HL-60 (cell line): Measurements from ENCODE around the gene MRPS7.

ENCODE experiments used
- DNase-seq, 2 experiments: peaks; one replicate each; pipeline ENCODE4 v3.0.0-alpha.2; 2010 to 2020; ENCODE audit warnings: low read depth in 1 of 2, low spot score in 1 of 2
- H3K27ac ChIP-seq: fragments of 250-450 bp; sonication (Bioruptor Pico); replicated peaks from 2 replicates; pipeline ENCODE4 v1.5.1; 2020; ENCODE audit warnings: mild to moderate bottlenecking, moderate library complexity
- H3K27me3 ChIP-seq: fragments of 250-450 bp; sonication (Bioruptor Pico); 2 replicates; pipeline ENCODE4 v1.5.1; 2021; ENCODE audit warnings: mild to moderate bottlenecking, moderate library complexity; ENCODE audit not compliant: insufficient read depth, poor library complexity, severe bottlenecking
- H3K4me3 ChIP-seq: replicated peaks from 2 replicates; pipeline ENCODE4 v1.5.1; 2011; ENCODE audit warnings: mild to moderate bottlenecking, control low read depth, low read length; ENCODE audit not compliant: insufficient read depth
- CTCF ChIP-seq: IDR thresholded peaks from one replicate; pipeline ENCODE4 v1.5.1; 2011; ENCODE audit warnings: low read length, control low read depth, inconsistent platforms; ENCODE audit not compliant: insufficient read depth
- GABPA ChIP-seq: IDR thresholded peaks from 2 replicates; pipeline ENCODE4 v1.6.1; 2012; ENCODE audit warnings: low read depth
- POLR2AphosphoS5 ChIP-seq: IDR thresholded peaks from 2 replicates; pipeline ENCODE4 v1.6.1; 2012; ENCODE audit warnings: low read depth
- SPI1 ChIP-seq: IDR thresholded peaks from 2 replicates; pipeline ENCODE4 v1.6.1; 2012; ENCODE audit warnings: low read depth, mild to moderate bottlenecking, borderline replicate concordance
- TF ChIP-seq, protein P1 (sequence below): IDR thresholded peaks from 2 replicates; pipeline ENCODE4 v1.6.1; 2012; ENCODE audit warnings: low read depth; ENCODE audit not compliant: insufficient replicate concordance

The MRPS7 gene

DNA sequence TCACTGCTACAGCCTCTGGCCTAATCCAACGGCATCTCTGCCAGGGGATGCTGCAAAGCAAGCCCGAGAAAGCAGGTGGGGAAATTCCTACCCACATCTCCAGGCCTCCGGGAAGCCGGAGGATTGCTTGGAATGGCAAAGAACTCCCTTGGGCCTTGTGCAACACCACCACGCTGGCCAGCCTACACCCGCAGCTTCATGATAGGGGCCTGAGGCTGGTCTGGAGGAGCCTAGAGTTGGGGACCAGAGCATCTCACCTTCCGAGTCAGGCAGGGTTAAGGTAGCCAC lies 20.6 kb upstream of the MRPS7 start:
- H3K4me3 ChIP-seq = no peak overlapping the region
- no peaks in the 10 kb centered on the region for H3K27me3 ChIP-seq
- DNase-seq = no peak
- no peak overlapping the region for H3K27ac ChIP-seq
- TF ChIP-seq GABPA (no peak), SPI1 (no peak), CTCF (no peak), POLR2AphosphoS5 (no peak)
- TF ChIP-seq, protein P1, sequence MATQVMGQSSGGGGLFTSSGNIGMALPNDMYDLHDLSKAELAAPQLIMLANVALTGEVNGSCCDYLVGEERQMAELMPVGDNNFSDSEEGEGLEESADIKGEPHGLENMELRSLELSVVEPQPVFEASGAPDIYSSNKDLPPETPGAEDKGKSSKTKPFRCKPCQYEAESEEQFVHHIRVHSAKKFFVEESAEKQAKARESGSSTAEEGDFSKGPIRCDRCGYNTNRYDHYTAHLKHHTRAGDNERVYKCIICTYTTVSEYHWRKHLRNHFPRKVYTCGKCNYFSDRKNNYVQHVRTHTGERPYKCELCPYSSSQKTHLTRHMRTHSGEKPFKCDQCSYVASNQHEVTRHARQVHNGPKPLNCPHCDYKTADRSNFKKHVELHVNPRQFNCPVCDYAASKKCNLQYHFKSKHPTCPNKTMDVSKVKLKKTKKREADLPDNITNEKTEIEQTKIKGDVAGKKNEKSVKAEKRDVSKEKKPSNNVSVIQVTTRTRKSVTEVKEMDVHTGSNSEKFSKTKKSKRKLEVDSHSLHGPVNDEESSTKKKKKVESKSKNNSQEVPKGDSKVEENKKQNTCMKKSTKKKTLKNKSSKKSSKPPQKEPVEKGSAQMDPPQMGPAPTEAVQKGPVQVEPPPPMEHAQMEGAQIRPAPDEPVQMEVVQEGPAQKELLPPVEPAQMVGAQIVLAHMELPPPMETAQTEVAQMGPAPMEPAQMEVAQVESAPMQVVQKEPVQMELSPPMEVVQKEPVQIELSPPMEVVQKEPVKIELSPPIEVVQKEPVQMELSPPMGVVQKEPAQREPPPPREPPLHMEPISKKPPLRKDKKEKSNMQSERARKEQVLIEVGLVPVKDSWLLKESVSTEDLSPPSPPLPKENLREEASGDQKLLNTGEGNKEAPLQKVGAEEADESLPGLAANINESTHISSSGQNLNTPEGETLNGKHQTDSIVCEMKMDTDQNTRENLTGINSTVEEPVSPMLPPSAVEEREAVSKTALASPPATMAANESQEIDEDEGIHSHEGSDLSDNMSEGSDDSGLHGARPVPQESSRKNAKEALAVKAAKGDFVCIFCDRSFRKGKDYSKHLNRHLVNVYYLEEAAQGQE = no peak

- Histone ChIP-seq H3K27ac (peak overlapping the region; percentile 51; the same call in 1 of the 2 replicates), H3K27me3 (no peaks in the 10 kb centered on the region), H3K4me3 (no peak overlapping the region)
- no peak for DNase-seq
- TF ChIP-seq SPI1 (no peak), CTCF (no peak)
Observed at GRCh38 chr17:75241502-75241901, 20.2 kb upstream of the MRPS7 start.

DNA sequence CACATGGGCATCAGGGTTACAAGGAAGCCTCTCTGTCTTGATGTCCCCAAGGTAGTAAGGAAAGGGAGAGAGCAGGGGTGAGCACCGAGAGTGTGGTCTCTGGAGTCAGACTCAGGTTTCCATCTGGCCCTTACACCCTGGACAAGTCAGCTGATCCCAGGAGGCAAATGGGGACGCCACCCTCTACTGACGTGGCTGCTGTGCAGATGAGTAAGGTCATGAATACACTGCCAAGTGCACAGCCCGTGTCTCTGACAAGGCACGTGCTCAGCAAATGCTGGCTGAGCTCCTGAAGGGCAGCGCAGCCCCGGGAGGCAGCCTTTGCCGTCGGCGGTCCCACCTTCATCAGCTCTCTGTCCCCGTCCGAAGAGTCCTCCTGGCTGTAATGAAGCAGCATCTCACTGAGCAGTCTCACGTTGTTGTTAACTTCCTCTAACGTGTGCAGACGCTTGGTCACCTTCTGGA lies 19.7 kb upstream of the MRPS7 start:
- TF ChIP-seq SPI1 = no peak
- TF ChIP-seq GABPA = no peak
- TF ChIP-seq, protein P1 = no peak
- no peak for TF ChIP-seq CTCF
- no peak for TF ChIP-seq POLR2AphosphoS5
- no peak for DNase-seq
- Histone ChIP-seq H3K4me3 (no peak overlapping the region), H3K27ac (peak overlapping the region; percentile 51), H3K27me3 (no peaks in the 10 kb centered on the region)

- H3K27ac ChIP-seq = peak overlapping the region; percentile 51
- TF ChIP-seq CTCF (no peak), SPI1 (no peak), GABPA (no peak)
- TF ChIP-seq, protein P1 = no peak
- peak in 1 of 2 experiments; percentile 72 for DNase-seq
- no peaks in the 10 kb centered on the region for H3K27me3 ChIP-seq
- no peak overlapping the region for H3K4me3 ChIP-seq
Observed at GRCh38 chr17:75242461-75243042, 19.1 kb upstream of the MRPS7 start.
